Calu3 (cell line): ENCODE measurements around the gene YY1. TPM values are rescaled to one million over a fixed set of nuclear protein-coding genes. Genes with fewer than 3 reads are reported as not detected.

Experiments used
- BruUV-seq: library from RNA; stranded (reverse); fragments of 400-500 nt; replicated peaks from 2 replicates; lab custom pipeline; 2021; lab: Mats Ljungman, UMichigan
- CTCF ChIA-PET: fragments of 300-600 bp; sonication (Branson Sonifier 250); formaldehyde crosslinking; loops from one replicate; lab custom pipeline; 2022; ENCODE audit warnings: antibody characterized with exemption; lab: Charles Lee
- DNase-seq: peaks from one replicate; pipeline ENCODE4 v3.0.0; 2022
- H3K27ac Mint-ChIP-seq: one replicate; pipeline ENCODE4 v1.8.0; 2022; ENCODE audit warnings: mixed read lengths; ENCODE audit not compliant: unreplicated experiment
- H3K27me3 Mint-ChIP-seq: one replicate; pipeline ENCODE4 v1.8.0; 2022; ENCODE audit warnings: mixed read lengths; ENCODE audit not compliant: unreplicated experiment
- H3K36me3 Mint-ChIP-seq: one replicate; pipeline ENCODE4 v1.8.0; 2022; ENCODE audit warnings: mild to moderate bottlenecking, moderate library complexity, mixed read lengths; ENCODE audit not compliant: insufficient read depth, unreplicated experiment
- H3K4me1 Mint-ChIP-seq: one replicate; pipeline ENCODE4 v1.8.0; 2022; ENCODE audit warnings: mild to moderate bottlenecking, low read depth, mixed read lengths; ENCODE audit not compliant: unreplicated experiment
- H3K4me3 Mint-ChIP-seq: one replicate; pipeline ENCODE4 v1.8.0; 2022; ENCODE audit warnings: mild to moderate bottlenecking, low read depth, moderate library complexity, mixed read lengths; ENCODE audit not compliant: unreplicated experiment
- H3K9me3 Mint-ChIP-seq: one replicate; pipeline ENCODE4 v1.8.0; 2022; ENCODE audit warnings: low read depth, mixed read lengths; ENCODE audit not compliant: unreplicated experiment
- intact Hi-C: fragments of 100-400 bp; cut with micrococcal nuclease; formaldehyde crosslinking; loops from one replicate; pipeline ENCODE4 v1.10.0; 2022; ENCODE audit not compliant: unreplicated experiment
- total RNA-seq: library from RNA; stranded (reverse); gene quantifications from 2 replicates; pipeline ENCODE4 v1.2.3, GENCODE V29; 2022
- TF ChIP-seq, protein P1 (sequence below): fragments of 200-600 bp; IDR thresholded peaks from one replicate; pipeline ENCODE4 v1.8.0; 2022; ENCODE audit warnings: antibody characterized with exemption; ENCODE audit not compliant: unreplicated experiment

Gene YY1
- total RNA-seq, 1 experiment from 2014 or later, result 100.0 TPM

DNA sequence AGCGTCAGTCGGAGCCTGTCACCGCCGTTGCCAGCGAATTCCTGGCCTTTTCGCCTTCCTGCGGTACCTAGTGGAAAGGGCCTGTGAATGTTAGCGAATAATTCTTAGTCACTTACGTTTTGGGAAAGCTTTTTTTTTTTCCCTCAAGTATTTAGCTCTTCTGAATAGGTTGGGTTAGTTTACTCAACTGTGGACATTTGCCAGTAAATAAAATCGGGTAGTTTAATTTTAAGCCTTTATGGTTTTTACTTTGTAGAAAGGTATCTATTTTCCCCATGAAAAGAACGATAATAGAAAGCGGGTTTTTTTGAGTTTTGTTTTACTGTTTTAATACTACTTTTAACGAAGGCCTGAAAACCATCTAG lies 1.7 kb downstream of the YY1 start:
- DNase-seq, result no peak

DNA sequence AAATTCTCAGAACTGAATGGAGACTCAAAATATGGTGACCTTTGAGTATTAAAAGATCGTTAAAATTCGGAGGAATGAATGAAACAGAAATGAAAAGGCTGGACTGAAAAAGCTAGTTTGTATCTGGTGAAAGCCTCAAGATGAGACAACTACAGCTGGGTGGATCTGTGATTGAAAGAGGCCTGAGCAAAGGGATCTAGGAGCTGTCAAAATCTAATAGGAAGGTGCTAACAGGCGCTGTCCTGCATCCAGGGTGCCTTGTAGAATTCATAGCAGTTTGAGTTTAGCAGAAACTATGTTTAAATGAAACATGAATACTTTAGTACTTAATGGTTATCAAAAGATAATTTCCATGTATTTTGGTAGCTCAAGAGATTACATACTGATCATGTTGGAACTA lies 2.3 kb downstream of the YY1 start:
- CTCF ChIA-PET, result interaction anchor here (0.5 to 1.2 kb wide), 3 partner anchors 20 to 116 kb away, joined by 4 to 5 read pairs (median 4); no protein-coding TSS in a partner anchor
- intact Hi-C loops, result no loop called here
- DNase-seq, result no peak

More for the DNA sequence above, 1.7 kb downstream of the YY1 start:
- Mint-ChIP-seq H3K36me3 (peaks cover 67% of the 10 kb centered on the region), H3K27me3 (no peaks in the 10 kb centered on the region), H3K4me1 (peaks cover 30% of the 10 kb centered on the region), H3K4me3 (peak overlapping the region; percentile 92), H3K27ac (peak overlapping the region; percentile 82), H3K9me3 (no peaks in the 10 kb centered on the region)
- BruUV-seq, result no TSS peak
- TF ChIP-seq, protein P1, sequence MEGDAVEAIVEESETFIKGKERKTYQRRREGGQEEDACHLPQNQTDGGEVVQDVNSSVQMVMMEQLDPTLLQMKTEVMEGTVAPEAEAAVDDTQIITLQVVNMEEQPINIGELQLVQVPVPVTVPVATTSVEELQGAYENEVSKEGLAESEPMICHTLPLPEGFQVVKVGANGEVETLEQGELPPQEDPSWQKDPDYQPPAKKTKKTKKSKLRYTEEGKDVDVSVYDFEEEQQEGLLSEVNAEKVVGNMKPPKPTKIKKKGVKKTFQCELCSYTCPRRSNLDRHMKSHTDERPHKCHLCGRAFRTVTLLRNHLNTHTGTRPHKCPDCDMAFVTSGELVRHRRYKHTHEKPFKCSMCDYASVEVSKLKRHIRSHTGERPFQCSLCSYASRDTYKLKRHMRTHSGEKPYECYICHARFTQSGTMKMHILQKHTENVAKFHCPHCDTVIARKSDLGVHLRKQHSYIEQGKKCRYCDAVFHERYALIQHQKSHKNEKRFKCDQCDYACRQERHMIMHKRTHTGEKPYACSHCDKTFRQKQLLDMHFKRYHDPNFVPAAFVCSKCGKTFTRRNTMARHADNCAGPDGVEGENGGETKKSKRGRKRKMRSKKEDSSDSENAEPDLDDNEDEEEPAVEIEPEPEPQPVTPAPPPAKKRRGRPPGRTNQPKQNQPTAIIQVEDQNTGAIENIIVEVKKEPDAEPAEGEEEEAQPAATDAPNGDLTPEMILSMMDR, result no peak
- intact Hi-C loops, result no loop called here
- CTCF ChIA-PET, result interaction anchor here (1.2 kb wide), 1 partner anchor 19 kb away, joined by 4 read pairs; no protein-coding TSS in a partner anchor

DNA sequence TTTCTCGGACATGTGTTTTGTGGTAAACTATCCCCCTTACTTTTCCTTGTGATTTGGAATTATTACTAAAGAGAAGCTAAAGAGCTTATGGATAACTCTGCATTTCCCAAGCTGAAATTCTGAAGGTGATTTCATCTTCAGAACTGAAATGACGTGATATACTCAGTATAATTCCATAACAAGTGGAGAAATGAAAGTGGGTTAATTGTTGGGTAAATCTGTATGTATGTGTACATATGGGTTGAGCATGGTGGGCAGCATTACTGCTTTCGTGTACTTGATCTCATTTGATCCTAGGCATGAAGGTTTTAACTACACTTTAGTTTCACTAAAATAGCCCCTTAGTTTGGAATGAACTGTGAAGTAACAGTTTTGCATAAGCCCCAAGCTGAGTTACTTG lies 4.1 kb downstream of the YY1 start:
- no peaks in the 10 kb centered on the region for H3K9me3 Mint-ChIP-seq
- TF ChIP-seq, protein P1, result no peak
- H3K4me3 Mint-ChIP-seq, result peak overlapping the region; percentile 92
- CTCF ChIA-PET, result interaction anchor here (0.5 kb wide), 1 partner anchor 85 kb away, joined by 7 read pairs; no protein-coding TSS in a partner anchor
- peaks cover 56% of the 10 kb centered on the region for H3K36me3 Mint-ChIP-seq
- H3K27ac Mint-ChIP-seq, result peak overlapping the region; percentile 40
- peaks cover 39% of the 10 kb centered on the region for H3K4me1 Mint-ChIP-seq
- no peaks in the 10 kb centered on the region for H3K27me3 Mint-ChIP-seq
- intact Hi-C loops, result no loop called here
- TSS peak; percentile 16 for BruUV-seq
- DNase-seq, result no peak

More for the DNA sequence above, 2.3 kb downstream of the YY1 start:
- no TSS peak for BruUV-seq
- peak overlapping the region; percentile 82 for H3K27ac Mint-ChIP-seq
- H3K4me1 Mint-ChIP-seq, result peaks cover 33% of the 10 kb centered on the region
- H3K4me3 Mint-ChIP-seq, result peak overlapping the region; percentile 92
- no peaks in the 10 kb centered on the region for H3K9me3 Mint-ChIP-seq
- no peaks in the 10 kb centered on the region for H3K27me3 Mint-ChIP-seq
- TF ChIP-seq, protein P1, result no peak
- H3K36me3 Mint-ChIP-seq, result peaks cover 73% of the 10 kb centered on the region

DNA sequence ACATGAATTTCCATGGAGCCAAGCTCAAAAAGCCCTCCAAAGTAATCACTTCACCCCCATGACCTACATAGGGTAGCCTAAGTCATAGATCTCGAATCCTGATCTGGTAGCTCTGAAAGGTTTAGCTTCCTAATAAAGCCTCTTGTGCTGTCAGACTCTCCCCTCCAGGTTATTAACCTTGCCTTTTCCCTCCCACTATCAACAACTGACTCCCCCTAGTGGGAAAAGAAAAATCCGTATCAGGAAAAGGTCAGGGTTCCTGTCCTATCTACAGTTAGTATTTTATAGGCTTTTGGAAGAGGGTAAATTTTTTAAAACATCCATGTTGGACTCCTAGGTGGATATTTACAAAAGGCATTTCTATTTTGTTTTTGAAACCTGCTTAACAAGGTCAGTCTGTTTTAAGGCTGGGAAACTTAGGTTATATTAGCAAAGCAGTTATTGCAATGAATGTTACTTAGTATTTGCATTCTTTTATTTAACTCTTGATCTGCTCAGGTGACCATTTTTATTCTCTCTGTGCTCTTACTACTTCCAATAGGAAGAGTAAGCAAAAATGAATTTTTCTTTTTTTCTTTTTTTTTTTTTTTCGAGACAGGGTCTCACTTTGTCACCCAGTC lies 8.0 kb downstream of the YY1 start:
- Mint-ChIP-seq H3K4me3 (peak overlapping the region; percentile 47), H3K36me3 (peaks cover 21% of the 10 kb centered on the region), H3K9me3 (no peaks in the 10 kb centered on the region), H3K27ac (no peak overlapping the region), H3K4me1 (peaks cover 54% of the 10 kb centered on the region), H3K27me3 (no peaks in the 10 kb centered on the region)
- TSS peak; percentile 0 for BruUV-seq
- CTCF ChIA-PET, result interaction anchor here (0.7 to 1.3 kb wide), 4 partner anchors 8 to 54 kb away, joined by 3 to 5 read pairs (median 4); no protein-coding TSS in a partner anchor
- intact Hi-C loops, result no loop called here
- peak; percentile 52 for DNase-seq
- TF ChIP-seq, protein P1, result no peak
